Right atrium auricular region (tissue), 2 donors: ENCODE measurements around the gene STARD10. TPM values are rescaled to one million over a fixed set of nuclear protein-coding genes. Genes with fewer than 3 reads are reported as not detected.
"Not testable (repeated sequence)": the region's sequence is repeated elsewhere in the genome, so short reads cannot be mapped to it uniquely, and the experiment has no call there.

Experiments
- DNase-seq: peaks from one replicate; pipeline ENCODE4 v3.0.0-alpha.2; 2019; ENCODE audit warnings: low spot score
- H3K27ac ChIP-seq, 2 donors: fragments of 200-600 bp; sonication (generic); 1 replicate in 1 of 2; 2 replicates in 1 of 2; pipeline ENCODE4 v1.5.1; 2016 to 2019
- H3K27me3 ChIP-seq, 2 donors: fragments of 200-600 bp; sonication (generic); one replicate each; pipeline versions ENCODE4 v1.5.1 to v1.6.0; 2017 to 2019
- H3K36me3 ChIP-seq: fragments of 200-600 bp; sonication (generic); one replicate; pipeline ENCODE4 v1.5.1; 2016
- H3K4me1 ChIP-seq, 2 donors: fragments of 200-600 bp; sonication (generic); one replicate each; pipeline versions ENCODE4 v1.5.1 to v1.6.0; 2017 to 2019
- H3K4me3 ChIP-seq, 2 donors: fragments of 200-600 bp; sonication (generic); 1 replicate in 1 of 2; 2 replicates in 1 of 2; pipeline ENCODE4 v1.5.1; 2017 to 2019; ENCODE audit warnings: mild to moderate bottlenecking in 1 of 2, moderate library complexity in 1 of 2
- H3K9me3 ChIP-seq, 2 donors: fragments of 200-600 bp; sonication (generic); one replicate each; pipeline ENCODE4 v1.5.1; 2019
- total RNA-seq, 2 donors: library from RNA; depleted of rRNA; stranded (reverse); fragments of >200 nt; gene quantifications; one replicate each; pipeline ENCODE4 v1.1.0, GENCODE V29; 2016
- TF ChIP-seq, protein P1 (sequence below), 2 donors: fragments of 200-600 bp; sonication (generic); IDR thresholded peaks; one replicate each; pipeline ENCODE4 v1.5.1; 2019; ENCODE audit warnings: antibody characterized with exemption in 2 of 2

STARD10 gene
- total RNA-seq, 2 donors from 2014 or later = 77.0 to 112 TPM

DNA sequence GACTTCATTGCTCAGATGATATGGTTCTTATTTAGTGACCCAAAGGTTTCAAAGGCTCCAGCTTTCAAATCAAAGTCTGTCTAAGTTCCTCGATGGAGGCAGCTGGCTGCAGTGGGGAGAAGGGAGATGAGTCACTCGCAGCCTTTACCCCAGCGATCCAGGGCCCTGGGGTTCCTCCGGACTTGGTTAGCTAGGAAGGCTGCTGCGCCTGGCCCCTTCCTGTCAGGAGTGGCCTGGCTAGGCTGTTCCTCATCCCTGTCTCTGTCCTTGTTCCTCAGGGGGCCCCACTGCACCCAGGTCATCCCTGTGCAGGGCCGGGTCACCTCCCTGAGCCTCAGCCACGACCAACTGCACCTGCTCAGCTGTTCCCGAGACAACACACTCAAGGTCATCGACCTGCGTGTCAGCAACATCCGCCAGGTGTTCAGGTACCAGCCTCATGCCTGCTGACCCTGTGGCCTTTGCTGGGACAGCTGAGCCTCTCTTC lies 34.3 kb upstream of the STARD10 start:
- H3K27me3 ChIP-seq = no peaks in the 10 kb centered on the region
- TF ChIP-seq, protein P1, sequence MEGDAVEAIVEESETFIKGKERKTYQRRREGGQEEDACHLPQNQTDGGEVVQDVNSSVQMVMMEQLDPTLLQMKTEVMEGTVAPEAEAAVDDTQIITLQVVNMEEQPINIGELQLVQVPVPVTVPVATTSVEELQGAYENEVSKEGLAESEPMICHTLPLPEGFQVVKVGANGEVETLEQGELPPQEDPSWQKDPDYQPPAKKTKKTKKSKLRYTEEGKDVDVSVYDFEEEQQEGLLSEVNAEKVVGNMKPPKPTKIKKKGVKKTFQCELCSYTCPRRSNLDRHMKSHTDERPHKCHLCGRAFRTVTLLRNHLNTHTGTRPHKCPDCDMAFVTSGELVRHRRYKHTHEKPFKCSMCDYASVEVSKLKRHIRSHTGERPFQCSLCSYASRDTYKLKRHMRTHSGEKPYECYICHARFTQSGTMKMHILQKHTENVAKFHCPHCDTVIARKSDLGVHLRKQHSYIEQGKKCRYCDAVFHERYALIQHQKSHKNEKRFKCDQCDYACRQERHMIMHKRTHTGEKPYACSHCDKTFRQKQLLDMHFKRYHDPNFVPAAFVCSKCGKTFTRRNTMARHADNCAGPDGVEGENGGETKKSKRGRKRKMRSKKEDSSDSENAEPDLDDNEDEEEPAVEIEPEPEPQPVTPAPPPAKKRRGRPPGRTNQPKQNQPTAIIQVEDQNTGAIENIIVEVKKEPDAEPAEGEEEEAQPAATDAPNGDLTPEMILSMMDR (IDR thresholded peaks at IDR 0.05) = no peak
- H3K27ac ChIP-seq = peak overlapping the region; percentile 40 to 51
- peaks cover 0 to 29% of the 10 kb centered on the region in 2 donors for H3K4me1 ChIP-seq
- no peaks in the 10 kb centered on the region for H3K9me3 ChIP-seq
- H3K4me3 ChIP-seq = no peak overlapping the region
- DNase-seq = no peak
- peaks cover 7% of the 10 kb centered on the region for H3K36me3 ChIP-seq

DNA sequence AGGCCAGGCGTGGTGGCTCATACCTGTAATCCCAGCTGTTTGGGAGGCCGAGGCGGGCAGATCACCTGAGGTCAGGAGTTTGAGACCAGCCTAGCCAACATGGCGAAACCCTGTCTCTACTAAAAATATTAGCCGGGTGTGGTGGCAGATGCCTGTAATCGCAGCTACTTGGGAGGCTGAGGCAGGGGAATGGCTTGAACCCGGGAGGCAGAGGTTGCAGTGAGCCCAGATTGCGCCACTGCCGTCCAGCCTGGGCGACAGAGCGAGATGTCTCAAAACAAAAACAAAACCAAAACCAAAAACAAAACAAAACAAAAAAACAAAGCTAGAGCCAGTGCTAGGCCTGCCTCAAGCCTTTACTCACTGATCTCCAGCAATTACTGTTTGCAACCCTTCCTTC lies 33.8 kb upstream of the STARD10 start:
- not testable (repeated sequence) for H3K36me3 ChIP-seq, H3K4me3 ChIP-seq, DNase-seq, H3K27me3 ChIP-seq, H3K9me3 ChIP-seq
- Histone ChIP-seq H3K27ac (peak overlapping the region; percentile 40 to 51), H3K4me1 (peaks cover 0 to 26% of the 10 kb centered on the region in 2 donors)

DNA sequence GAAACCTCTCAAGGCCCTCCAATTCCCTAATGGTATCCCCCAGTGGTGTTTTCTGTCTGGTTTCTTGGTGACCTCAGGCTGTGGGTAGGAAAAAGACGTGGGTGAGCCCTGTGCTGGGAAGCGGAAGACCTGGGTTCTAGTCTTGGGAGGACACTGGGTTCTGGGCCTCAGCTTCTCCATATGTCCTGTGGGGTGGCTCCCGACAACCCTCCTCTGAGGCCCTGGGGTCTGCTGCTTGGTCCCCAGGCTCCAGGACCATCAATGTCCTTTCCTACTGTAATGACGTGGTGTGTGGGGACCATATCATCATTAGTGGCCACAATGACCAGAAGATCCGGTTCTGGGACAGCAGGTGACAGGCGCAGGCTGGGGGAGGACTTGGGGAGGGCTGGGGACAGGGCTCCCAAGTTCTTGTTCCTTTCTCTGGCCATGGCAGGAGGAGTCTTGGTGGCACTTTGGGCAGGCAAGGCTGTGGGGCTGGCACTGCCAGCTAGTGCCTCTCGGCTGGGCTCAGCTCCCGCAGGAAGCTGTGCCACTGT lies 33.2 kb upstream of the STARD10 start:
- H3K27ac ChIP-seq = peak overlapping the region; percentile 40 to 51
- H3K9me3 ChIP-seq = no peaks in the 10 kb centered on the region
- peaks cover 0 to 25% of the 10 kb centered on the region in 2 donors for H3K4me1 ChIP-seq
- TF ChIP-seq, protein P1 (IDR thresholded peaks at IDR 0.05) = no peak
- peaks cover 7% of the 10 kb centered on the region for H3K36me3 ChIP-seq
- no peak overlapping the region for H3K4me3 ChIP-seq
- DNase-seq = no peak
- no peaks in the 10 kb centered on the region for H3K27me3 ChIP-seq

DNA sequence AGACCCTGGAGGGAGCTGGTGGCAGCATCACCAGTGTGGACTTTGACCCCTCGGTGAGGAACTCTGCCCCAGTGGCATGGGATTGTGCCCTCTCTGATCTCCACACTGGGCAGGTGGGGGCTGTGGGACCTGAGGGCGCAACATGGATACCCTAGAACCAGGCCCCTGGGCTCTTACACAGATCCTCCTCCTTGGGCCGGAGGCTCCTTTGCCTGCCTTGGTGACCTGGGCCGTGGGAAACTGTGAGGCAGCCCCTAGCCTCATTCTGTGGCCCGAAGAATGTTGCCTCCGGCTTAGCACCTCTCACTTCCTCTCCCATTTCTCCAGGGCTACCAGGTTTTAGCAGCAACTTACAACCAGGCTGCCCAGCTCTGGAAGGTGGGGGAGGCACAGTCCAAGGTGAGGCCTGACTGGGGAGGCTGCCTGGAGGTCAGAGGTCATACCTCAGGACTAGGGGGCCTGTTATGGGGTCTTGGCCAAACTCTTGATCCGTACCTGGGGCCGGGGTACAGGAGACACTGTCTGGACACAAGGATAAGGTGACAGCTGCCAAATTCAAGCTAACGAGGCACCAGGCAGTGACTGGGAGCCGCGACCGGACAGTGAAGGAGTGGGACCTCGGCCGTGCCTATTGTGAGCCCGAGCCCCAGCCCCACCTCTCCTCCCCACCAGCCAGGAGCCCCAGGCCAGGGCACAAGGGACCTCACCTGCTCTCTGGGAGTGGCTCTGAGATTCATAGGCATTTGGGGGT lies 32.5 kb upstream of the STARD10 start:
- TF ChIP-seq, protein P1 (IDR thresholded peaks at IDR 0.05) = no peak
- peaks cover 0 to 24% of the 10 kb centered on the region in 2 donors for H3K4me1 ChIP-seq
- DNase-seq = no peak
- H3K36me3 ChIP-seq = peaks cover 7% of the 10 kb centered on the region
- no peaks in the 10 kb centered on the region for H3K27me3 ChIP-seq
- H3K4me3 ChIP-seq = no peak overlapping the region
- H3K27ac ChIP-seq = no peak overlapping the region
- H3K9me3 ChIP-seq = no peaks in the 10 kb centered on the region

DNA sequence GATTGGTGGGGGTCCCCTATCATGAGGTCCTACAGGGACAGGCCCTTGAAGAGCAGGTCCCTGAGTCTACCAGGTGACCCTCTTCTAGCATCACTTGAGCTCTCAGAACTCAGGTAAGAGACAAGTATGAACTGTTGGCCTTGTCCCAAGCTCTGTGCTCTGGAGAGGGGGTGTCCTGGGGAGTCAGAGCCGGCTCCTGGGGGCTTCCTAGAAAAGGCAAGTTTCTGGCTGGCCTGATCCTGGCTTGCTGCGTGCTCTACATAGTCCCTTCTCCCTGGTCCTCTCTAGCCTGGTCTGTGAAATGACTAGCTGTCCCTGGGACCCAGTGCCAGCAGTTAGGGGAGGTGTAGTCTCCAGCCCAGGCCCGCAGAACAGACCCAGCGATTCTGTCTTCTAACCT lies 31.8 kb upstream of the STARD10 start:
- Histone ChIP-seq H3K27ac (no peak overlapping the region), H3K27me3 (no peaks in the 10 kb centered on the region), H3K36me3 (peaks cover 7% of the 10 kb centered on the region), H3K4me1 (peaks cover 0 to 25% of the 10 kb centered on the region in 2 donors), H3K4me3 (no peak overlapping the region), H3K9me3 (no peaks in the 10 kb centered on the region)
- TF ChIP-seq, protein P1 (IDR thresholded peaks at IDR 0.05) = no peak
- no peak for DNase-seq

DNA sequence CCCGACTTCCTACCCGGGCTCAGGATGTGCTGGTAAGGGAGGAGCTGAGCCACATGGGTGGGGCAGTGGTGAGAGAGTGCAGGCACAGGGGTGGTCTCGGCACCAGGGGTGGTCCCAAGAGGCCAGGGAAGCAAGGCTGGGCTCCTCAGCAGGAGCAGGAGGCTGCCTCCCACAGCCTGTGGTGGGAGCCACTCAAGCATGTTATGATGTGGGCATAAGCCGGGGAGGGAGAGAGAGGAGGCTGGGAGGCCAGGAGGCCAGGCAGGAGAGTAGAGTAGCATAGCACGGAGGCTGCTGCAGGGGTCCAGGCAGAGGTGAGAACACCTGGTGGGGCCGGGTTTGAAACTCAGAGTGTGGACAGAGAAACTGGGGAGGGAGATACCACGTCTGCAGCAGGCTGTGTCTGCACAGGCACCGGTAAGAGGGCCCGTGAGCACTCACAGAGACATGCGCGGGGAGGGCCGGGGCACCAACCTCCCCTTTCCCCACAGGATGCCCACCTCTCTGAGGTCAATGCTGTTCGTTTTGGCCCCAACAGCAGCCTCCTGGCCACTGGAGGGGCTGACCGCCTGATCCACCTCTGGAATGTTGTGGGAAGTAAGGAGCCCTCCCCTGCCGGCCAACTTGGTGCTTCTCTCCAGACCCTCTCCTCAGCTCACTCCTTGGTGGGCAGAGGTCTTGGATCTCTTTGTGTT lies 31.1 kb upstream of the STARD10 start:
- H3K27me3 ChIP-seq = no peaks in the 10 kb centered on the region
- no peak overlapping the region for H3K4me3 ChIP-seq
- H3K9me3 ChIP-seq = no peaks in the 10 kb centered on the region
- peaks cover 0 to 25% of the 10 kb centered on the region in 2 donors for H3K4me1 ChIP-seq
- DNase-seq = no peak
- no peak overlapping the region for H3K27ac ChIP-seq
- H3K36me3 ChIP-seq = peaks cover 7% of the 10 kb centered on the region
- TF ChIP-seq, protein P1 (IDR thresholded peaks at IDR 0.05) = no peak
